ENCODE data around the gene MAMSTR. TPM values are rescaled to one million over a fixed set of nuclear protein-coding genes. Genes with fewer than 3 reads are reported as not detected.

The MAMSTR gene
- total and polyA plus RNA-seq, 4 donors = 0.48 to 1.5 (median 1.2) TPM

DNA sequence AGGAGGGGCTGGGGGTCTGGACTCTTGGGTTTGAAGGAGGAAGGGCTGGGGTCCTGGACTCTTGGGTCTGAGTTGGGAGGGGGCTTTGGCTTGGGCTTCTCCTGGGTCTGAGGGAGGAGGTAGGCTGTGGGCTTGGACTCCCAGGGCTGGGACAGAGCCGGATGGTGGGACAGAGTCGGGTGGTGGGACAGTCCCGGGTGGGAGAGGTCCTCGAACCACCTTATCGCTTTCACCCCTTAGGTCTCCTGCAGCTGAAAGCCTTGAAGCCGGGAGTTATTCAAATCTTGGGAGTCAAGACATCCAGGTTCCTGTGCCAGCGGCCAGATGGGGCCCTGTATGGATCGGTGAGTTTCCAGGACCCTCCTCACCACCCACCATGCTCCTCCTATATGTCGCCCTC, 37.2 kb upstream of the MAMSTR start:
- Histone ChIP-seq H3K9ac (ENCODE audit: insufficient read depth in 1 of 2, low read length in 2 of 2) (no peak overlapping the region), H3K9me3 (ENCODE audit: control insufficient read depth in 4 of 4, insufficient read depth in 3 of 4, low read length in 3 of 4) (no peaks in the 10 kb centered on the region), H3K4me3 (no peak overlapping the region), H3K27me3 (ENCODE audit: control insufficient read depth in 3 of 3, insufficient read depth in 3 of 3, low read length in 2 of 3) (peaks cover 0 to 8% (median 7%) of the 10 kb centered on the region in 3 donors), H3K36me3 (ENCODE audit: control insufficient read depth in 4 of 4, insufficient read depth in 4 of 4, low read length in 4 of 4) (no peaks in the 10 kb centered on the region), H3K4me1 (ENCODE audit: control insufficient read depth in 5 of 5, insufficient read depth in 5 of 5, low read length in 5 of 5) (peaks cover 0 to 18% (median 3%) of the 10 kb centered on the region in 5 donors), H3K27ac (ENCODE audit: low read depth in 1 of 2, low read length in 1 of 2) (no peak overlapping the region)
- ATAC-seq (ENCODE audit: insufficient read depth, low FRiP score) (no peak), DNase-seq (no peak)
- WGBS, 2 donors = 91% methylated on average over 9 of the region's 9 CpGs
- no peak for TF ChIP-seq CTCF (IDR thresholded peaks at IDR 0.05; ENCODE audit: control extremely low read depth, extremely low read depth)

GRCh38 chr19:48756212-48756611, 36.7 kb upstream of the MAMSTR start:
- 94 to 98% methylated on average over 11 of the region's 11 CpGs for WGBS, 2 donors
- DNase-seq = no peak

DNA sequence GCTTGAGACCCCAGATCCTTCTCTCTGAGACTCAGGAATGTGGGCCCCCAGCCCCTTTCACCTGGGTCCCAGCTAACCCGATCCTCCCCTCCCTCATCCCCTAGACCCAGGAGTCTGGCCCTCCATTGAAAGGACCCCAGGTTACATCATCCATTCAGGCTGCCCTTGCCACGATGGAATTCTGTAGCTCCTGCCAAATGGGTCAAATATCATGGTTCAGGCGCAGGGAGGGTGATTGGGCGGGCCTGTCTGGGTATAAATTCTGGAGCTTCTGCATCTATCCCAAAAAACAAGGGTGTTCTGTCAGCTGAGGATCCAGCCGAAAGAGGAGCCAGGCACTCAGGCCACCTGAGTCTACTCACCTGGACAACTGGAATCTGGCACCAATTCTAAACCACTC, 36.3 kb upstream of the MAMSTR start:
- Histone ChIP-seq H3K36me3 (ENCODE audit: control insufficient read depth in 4 of 4, insufficient read depth in 4 of 4, low read length in 4 of 4) (no peaks in the 10 kb centered on the region), H3K9ac (ENCODE audit: insufficient read depth in 1 of 2, low read length in 2 of 2) (no peak overlapping the region), H3K4me1 (ENCODE audit: control insufficient read depth in 5 of 5, insufficient read depth in 5 of 5, low read length in 5 of 5) (peaks cover 0 to 18% (median 1%) of the 10 kb centered on the region in 5 donors), H3K27me3 (ENCODE audit: control insufficient read depth in 3 of 3, insufficient read depth in 3 of 3, low read length in 2 of 3) (peaks cover 0 to 10% (median 7%) of the 10 kb centered on the region in 3 donors), H3K27ac (ENCODE audit: low read depth in 1 of 2, low read length in 1 of 2) (no peak overlapping the region), H3K4me3 (no peak overlapping the region), H3K9me3 (ENCODE audit: control insufficient read depth in 4 of 4, insufficient read depth in 3 of 4, low read length in 3 of 4) (no peaks in the 10 kb centered on the region)
- no peak for TF ChIP-seq CTCF (IDR thresholded peaks at IDR 0.05; ENCODE audit: control extremely low read depth, extremely low read depth)
- no peak for ATAC-seq (ENCODE audit: insufficient read depth, low FRiP score)
- WGBS, 2 donors = 78 to 87% methylated on average over 5 of the region's 5 CpGs
- no peak for DNase-seq

More at GRCh38 chr19:48756212-48756611, 36.7 kb upstream of the MAMSTR start:
- no peak overlapping the region for H3K27ac ChIP-seq (ENCODE audit: low read depth in 1 of 2, low read length in 1 of 2)
- no peaks in the 10 kb centered on the region for H3K36me3 ChIP-seq (ENCODE audit: control insufficient read depth in 4 of 4, insufficient read depth in 4 of 4, low read length in 4 of 4)
- TF ChIP-seq CTCF (IDR thresholded peaks at IDR 0.05; ENCODE audit: control extremely low read depth, extremely low read depth) = no peak
- H3K27me3 ChIP-seq (ENCODE audit: control insufficient read depth in 3 of 3, insufficient read depth in 3 of 3, low read length in 2 of 3) = peaks cover 0 to 8% (median 7%) of the 10 kb centered on the region in 3 donors
- no peaks in the 10 kb centered on the region for H3K9me3 ChIP-seq (ENCODE audit: control insufficient read depth in 4 of 4, insufficient read depth in 3 of 4, low read length in 3 of 4)
- no peak for ATAC-seq (ENCODE audit: insufficient read depth, low FRiP score)
- H3K4me3 ChIP-seq = no peak overlapping the region
- no peak overlapping the region for H3K9ac ChIP-seq (ENCODE audit: insufficient read depth in 1 of 2, low read length in 2 of 2)
- H3K4me1 ChIP-seq (ENCODE audit: control insufficient read depth in 5 of 5, insufficient read depth in 5 of 5, low read length in 5 of 5) = peaks cover 0 to 18% (median 3%) of the 10 kb centered on the region in 5 donors

DNA sequence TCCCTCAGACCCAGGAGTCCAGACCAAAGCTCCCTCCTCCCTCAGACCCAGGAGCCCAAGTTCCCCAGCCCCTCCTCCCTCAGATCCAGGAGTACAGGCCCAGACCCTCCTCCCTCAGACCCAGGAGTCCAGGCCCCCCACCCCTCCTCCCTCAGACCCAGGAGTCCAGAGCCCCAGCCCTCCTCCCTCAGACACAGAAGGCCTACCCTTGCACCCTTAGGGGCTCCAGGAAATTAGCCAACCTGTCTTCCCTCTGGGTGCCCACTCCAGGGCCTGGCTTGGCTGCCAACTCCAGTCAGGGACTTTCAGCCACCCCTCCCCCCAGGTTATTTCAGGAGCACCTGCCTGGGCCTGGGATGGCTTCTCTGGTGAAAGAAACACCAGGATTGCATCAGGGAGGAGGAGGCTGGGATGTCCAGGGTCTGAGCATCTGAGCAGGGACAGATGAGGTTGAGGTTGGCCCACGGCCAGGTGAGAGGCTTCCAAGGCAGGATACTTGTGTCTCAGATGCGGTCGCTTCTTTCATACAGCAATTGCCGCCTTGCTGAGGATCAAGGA, 35.6 kb upstream of the MAMSTR start, which contains the start of gene FGF21:
Gene FGF21, plus strand, starts transcription at position 441 of the 558 bp plus-strand sequence. CDS start 713 bp downstream, outside the sequence.
- Histone ChIP-seq H3K9ac (ENCODE audit: insufficient read depth in 1 of 2, low read length in 2 of 2) (no peak within 1 kb of the TSS), H3K27me3 (ENCODE audit: control insufficient read depth in 3 of 3, insufficient read depth in 3 of 3, low read length in 2 of 3) (peaks cover 0 to 10% (median 7%) of the 10 kb centered on the region in 3 donors), H3K9me3 (ENCODE audit: control insufficient read depth in 4 of 4, insufficient read depth in 3 of 4, low read length in 3 of 4) (no peaks in the 10 kb centered on the region), H3K4me1 (ENCODE audit: control insufficient read depth in 5 of 5, insufficient read depth in 5 of 5, low read length in 5 of 5) (peaks cover 0 to 18% (median 4%) of the 10 kb centered on the region in 5 donors), H3K27ac (ENCODE audit: low read depth in 1 of 2, low read length in 1 of 2) (no peak within 1 kb of the TSS), H3K4me3 (no peak within 1 kb of the TSS), H3K36me3 (ENCODE audit: control insufficient read depth in 4 of 4, insufficient read depth in 4 of 4, low read length in 4 of 4) (peaks cover 0 to 4% (median 0%) of the 10 kb centered on the region in 4 donors)
- DNase-seq = no peak
- no peak for ATAC-seq (ENCODE audit: insufficient read depth, low FRiP score)
- no peak for TF ChIP-seq CTCF (IDR thresholded peaks at IDR 0.05; ENCODE audit: control extremely low read depth, extremely low read depth)
- 89 to 90% methylated on average over 4 of the region's 4 CpGs for WGBS, 2 donors
